AG04450 (cell line): ENCODE measurements around the gene ABAT. TPM values are rescaled to one million over a fixed set of nuclear protein-coding genes. Genes with fewer than 3 reads are reported as not detected.

ENCODE experiments used
- CTCF ChIA-PET: fragments of 300-600, 350-600 bp; formaldehyde crosslinking; extraction: SDS; loops from one replicate; lab custom pipeline; 2022; ENCODE audit warnings: antibody characterized with exemption, inconsistent platforms; lab: Charles Lee
- POLR2A ChIA-PET: fragments of 350-600 bp; formaldehyde crosslinking; extraction: SDS; loops from one replicate; lab custom pipeline; 2021; ENCODE audit warnings: antibody characterized with exemption, inconsistent platforms; lab: Yijun Ruan, JAX
- DNase-seq: peaks from one replicate; pipeline ENCODE4 v3.0.0-alpha.2; 2011; ENCODE audit warnings: low read depth, low spot score
- H3K27ac ChIP-seq: one replicate; pipeline ENCODE4 v1.5.1; 2012; ENCODE audit warnings: low read depth, low read length, control low read depth
- H3K27me3 ChIP-seq: one replicate; pipeline ENCODE4 v1.6.0; 2012; ENCODE audit warnings: low read length; ENCODE audit not compliant: control insufficient read depth, insufficient read depth
- H3K4me3 ChIP-seq: 2 replicates; pipeline ENCODE4 v1.5.1; 2011; ENCODE audit warnings: mild to moderate bottlenecking, low read depth, low read length, control low read depth
- H3K9me3 ChIP-seq: 2 replicates; pipeline ENCODE4 v1.5.1; 2012; ENCODE audit warnings: low read length; ENCODE audit not compliant: control insufficient read depth, insufficient read depth
- CTCF ChIP-seq: IDR thresholded peaks from 2 replicates; pipeline ENCODE4 v1.5.1; 2011; ENCODE audit warnings: low read depth, low read length, control low read depth, inconsistent platforms
- polyA plus RNA-seq: library from polyadenylated mRNA; depleted of rRNA; stranded (reverse); fragments of >200 nt; gene quantifications from 2 replicates; pipeline ENCODE4 v1.2.3, GENCODE V29; 2011; rRNA removed
- small RNA-seq: library from RNA; depleted of rRNA; stranded (forward); fragments of <200 nt; gene quantifications from one replicate; pipeline ENCODE3, GENCODE V24; 2012; ENCODE audit warnings: low read depth; ENCODE audit not compliant: insufficient read length

ABAT gene
- polyA plus RNA-seq, 1 experiment = 6.6 TPM

GRCh38 chr16:8828541-8829165 is 154.2 kb downstream of the ABAT start:
- H3K9me3 ChIP-seq = no peaks in the 10 kb centered on the region; the same call in 1 of the 2 replicates
- ChIA-PET CTCF (interaction anchor here (0.8 kb wide), 1 partner anchor 180 kb away, joined by 3 read pairs; no protein-coding TSS in a partner anchor), POLR2A (no interaction called here)
- TF ChIP-seq CTCF = no peak
- H3K4me3 ChIP-seq = no peak overlapping the region
- no peak for DNase-seq
- H3K27ac ChIP-seq = no peak overlapping the region
- H3K27me3 ChIP-seq = no peaks in the 10 kb centered on the region

DNA sequence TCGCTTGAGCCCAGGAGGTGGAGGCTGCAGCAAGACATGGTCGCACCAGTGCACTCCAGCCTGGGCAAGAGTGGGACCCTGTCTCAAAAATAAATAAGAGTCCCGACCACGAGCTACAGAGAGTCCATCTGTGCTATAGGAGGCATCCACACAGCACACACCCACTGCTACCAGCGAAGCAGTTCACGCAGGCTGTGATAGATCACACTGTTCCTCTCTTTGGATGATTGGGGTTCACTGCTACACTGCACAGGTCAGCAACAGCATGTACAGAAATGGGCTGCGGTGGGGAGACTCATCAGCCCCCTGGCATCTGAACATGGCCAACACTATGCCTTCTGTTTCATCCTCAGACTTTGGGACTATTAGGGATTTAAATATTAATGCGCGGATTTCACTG is 157.0 kb downstream of the ABAT start:
- ChIA-PET POLR2A (no interaction called here), CTCF (no interaction called here)
- no peak for TF ChIP-seq CTCF
- Histone ChIP-seq H3K27me3 (no peaks in the 10 kb centered on the region), H3K4me3 (no peak overlapping the region), H3K9me3 (no peaks in the 10 kb centered on the region; the same call in 1 of the 2 replicates), H3K27ac (no peak overlapping the region)
- DNase-seq = no peak

GRCh38 chr16:8831871-8832716 is 157.7 kb downstream of the ABAT start:
- CTCF ChIA-PET = no interaction called here

DNA sequence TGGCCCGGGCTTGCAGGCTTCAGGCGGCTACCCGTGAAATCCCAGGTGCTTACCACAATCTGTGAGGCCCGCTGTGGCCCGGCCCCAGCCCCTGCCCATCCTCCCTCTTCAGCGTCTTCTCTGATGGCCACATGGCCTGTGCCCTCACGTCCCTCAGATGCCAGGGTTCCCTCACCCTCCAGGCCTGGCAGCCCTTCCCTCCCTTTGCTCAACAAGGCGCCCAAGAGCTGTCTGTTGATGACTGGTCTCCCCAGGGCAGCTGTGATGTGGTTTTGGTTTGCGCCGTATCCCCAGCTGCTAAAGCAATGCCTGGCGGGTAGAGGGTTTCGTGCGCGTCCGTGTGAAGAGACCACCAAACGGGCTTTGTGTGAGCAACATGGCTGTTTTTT is 158.3 kb downstream of the ABAT start:
- no peak overlapping the region for H3K4me3 ChIP-seq
- no peak for DNase-seq
- ChIA-PET CTCF (no interaction called here), POLR2A (no interaction called here)
- H3K9me3 ChIP-seq = no peaks in the 10 kb centered on the region; the same call in 1 of the 2 replicates
- no peak for TF ChIP-seq CTCF
- H3K27me3 ChIP-seq = no peaks in the 10 kb centered on the region
- H3K27ac ChIP-seq = no peak overlapping the region

More at GRCh38 chr16:8831871-8832716, 157.7 kb downstream of the ABAT start:
- H3K27ac ChIP-seq = no peak overlapping the region
- no peak for DNase-seq
- H3K4me3 ChIP-seq = no peak overlapping the region
- H3K27me3 ChIP-seq = no peaks in the 10 kb centered on the region
- TF ChIP-seq CTCF = no peak
- POLR2A ChIA-PET = no interaction called here
- H3K9me3 ChIP-seq = no peaks in the 10 kb centered on the region; the same call in 1 of the 2 replicates

Small RNA genes within 50 kb of the gene (small RNA-seq; reads per million reads assigned to genes)
- not detected for gene AC007224.1
- not detected for gene RN7SL743P
- gene RNU7-63P = not detected

Other genes starting within 250 kb of the ABAT start
- not detected in 2 replicates for gene TMEM114, start 84.1 kb upstream of the ABAT start, polyA plus RNA-seq
- 39.7 and 46.3 TPM in 2 replicates for gene METTL22, start 52.9 kb upstream of the ABAT start, polyA plus RNA-seq
- 7.2 and 7.7 TPM in 2 replicates for gene TMEM186, start 123.0 kb downstream of the ABAT start, polyA plus RNA-seq
- gene PMM2, start 123.2 kb downstream of the ABAT start, polyA plus RNA-seq = 37.0 TPM in 2 replicates
- gene CARHSP1, start 194.4 kb downstream of the ABAT start, polyA plus RNA-seq = 65.5 and 91.1 TPM in 2 replicates
- gene LITAFD, start 207.7 kb downstream of the ABAT start, polyA plus RNA-seq = not detected in 2 replicates